CD4-positive, alpha-beta T cell treated with Interleukin-6 for 4 hours (primary cell): ENCODE measurements around the gene SON.
"Not testable (repeated sequence)": the region's sequence is repeated elsewhere in the genome, so short reads cannot be mapped to it uniquely, and the experiment has no call there.

Experiments used
- DNase-seq: peaks from one replicate; pipeline ENCODE4 v3.0.0-alpha.2; 2020; ENCODE audit warnings: mixed read lengths

The SON gene

GRCh38 chr21:33542640-33543504 lies at the start of gene SON:
TSS of gene SON (plus strand) at chr21:33543038. CDS start at chr21:33543093, 55 bp downstream.
- peak; percentile 97 for DNase-seq

DNA sequence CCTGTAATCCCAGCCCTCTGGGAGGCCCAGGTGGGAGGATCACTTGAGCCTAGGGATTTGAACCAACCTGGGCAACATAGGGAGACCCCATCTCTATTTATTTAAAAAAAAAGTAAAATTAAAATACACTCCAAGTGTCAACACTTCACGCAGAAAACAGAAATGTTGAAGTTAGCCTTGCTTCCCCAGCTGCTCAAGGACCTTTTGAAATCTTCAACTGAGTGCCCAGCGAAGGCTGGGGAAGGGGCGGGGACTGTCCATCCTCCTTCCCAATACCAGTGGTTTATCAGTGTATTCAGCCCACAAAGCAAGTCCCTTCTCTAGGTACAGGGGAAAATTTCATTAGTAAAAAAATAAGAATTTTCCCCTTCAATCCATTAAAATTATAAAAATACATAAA lies 49.1 kb upstream of the SON start:
- DNase-seq, result no peak

DNA sequence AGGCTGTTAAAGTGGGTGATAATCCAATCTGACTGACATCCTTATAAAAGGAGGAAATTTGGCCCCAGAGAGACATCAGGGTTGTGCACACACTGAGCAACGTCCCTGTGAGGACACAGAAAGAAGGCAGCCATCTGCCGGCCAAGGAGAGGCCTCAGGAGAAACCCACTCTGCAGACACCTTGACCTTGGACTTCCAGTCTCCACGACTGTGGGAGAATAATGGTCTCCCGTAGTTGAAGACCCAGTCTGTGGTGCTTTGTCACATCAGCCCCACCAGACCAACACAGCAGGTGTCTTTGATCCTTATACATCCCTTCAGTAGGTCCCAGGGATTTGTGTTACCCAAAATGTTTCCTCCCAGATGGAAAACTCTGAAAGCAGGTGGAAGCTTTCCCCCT lies 47.1 kb upstream of the SON start:
- no peak for DNase-seq

GRCh38 chr21:33496345-33496744 lies 46.5 kb upstream of the SON start:
- no peak for DNase-seq

DNA sequence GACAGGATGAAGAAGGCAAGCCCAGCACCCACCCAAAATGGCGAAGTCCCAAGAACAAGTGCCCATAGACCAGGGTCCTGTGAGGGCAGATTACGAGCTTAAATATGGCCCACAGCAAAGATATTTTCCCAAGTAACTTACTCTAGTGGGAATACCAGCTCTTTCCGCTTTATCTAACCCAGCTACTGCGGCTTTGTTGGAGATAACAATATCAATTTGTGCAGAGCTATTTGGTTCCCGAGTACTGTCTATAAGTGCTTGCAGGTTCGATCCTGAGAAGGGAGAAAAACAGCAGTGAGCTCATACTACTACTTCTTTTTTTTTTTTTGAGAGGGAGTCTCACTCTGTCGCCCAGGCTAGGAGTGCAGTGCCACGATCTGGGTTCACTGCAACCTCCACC lies 37.0 kb upstream of the SON start:
- DNase-seq, result no peak

DNA sequence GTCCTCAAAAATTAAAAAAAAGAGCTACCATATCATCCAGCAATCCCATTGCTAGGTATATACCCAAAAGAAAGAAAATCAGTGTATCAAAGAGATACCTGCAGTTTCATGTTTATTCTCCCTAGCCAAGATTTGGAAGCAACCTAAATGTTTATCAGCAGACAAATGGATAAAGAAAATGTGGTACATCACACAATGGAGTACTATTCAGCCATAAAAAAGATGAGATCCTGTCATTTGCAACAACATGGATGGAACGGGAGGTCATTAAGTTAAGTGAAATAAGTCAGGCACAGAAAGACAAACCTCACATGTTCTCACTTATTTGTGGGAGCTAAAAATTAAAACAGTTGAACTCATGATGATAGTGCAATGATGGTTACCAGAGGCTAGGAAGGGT lies 35.8 kb upstream of the SON start:
- DNase-seq, result not testable (repeated sequence)

DNA sequence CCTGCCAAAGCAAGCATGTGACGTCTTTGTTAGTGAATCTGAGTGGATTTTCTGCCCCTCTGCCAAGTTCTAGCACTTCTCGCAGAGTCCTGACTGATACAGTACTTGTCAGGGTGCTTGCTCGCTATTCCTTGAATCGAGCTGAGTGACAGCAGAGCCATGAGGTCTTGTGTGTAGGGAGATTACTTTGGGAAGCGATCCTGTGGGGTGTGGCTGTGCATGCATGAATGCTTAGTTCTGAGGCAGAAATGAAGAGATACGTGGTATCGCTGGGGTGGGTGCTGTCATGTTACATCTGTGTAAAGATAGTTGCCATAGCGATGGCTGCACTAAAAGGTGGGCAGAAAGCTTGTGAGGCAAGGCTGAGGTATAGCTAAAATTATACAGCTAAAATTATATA lies 32.0 kb upstream of the SON start:
- DNase-seq, result no peak

DNA sequence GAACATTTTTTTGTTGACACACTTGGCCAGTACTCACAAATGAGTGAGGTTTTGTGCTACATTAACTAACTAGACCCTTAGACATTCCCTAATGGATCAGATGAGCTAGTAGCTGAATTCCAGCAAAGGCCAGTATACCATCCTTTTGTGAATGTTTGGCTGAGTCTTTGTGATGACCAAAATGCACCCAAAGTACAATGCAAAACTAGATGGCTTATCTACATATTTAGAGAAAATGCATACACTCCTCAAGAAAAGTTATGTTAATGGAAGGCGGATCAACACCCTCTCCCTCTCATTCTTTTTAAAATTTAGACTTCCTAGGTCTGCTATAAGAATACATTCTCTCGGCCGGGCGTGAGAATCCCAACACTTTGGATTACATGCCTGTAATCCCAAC lies 31.2 kb upstream of the SON start:
- DNase-seq, result no peak

GRCh38 chr21:33512481-33512880 lies 30.4 kb upstream of the SON start:
- no peak for DNase-seq

DNA sequence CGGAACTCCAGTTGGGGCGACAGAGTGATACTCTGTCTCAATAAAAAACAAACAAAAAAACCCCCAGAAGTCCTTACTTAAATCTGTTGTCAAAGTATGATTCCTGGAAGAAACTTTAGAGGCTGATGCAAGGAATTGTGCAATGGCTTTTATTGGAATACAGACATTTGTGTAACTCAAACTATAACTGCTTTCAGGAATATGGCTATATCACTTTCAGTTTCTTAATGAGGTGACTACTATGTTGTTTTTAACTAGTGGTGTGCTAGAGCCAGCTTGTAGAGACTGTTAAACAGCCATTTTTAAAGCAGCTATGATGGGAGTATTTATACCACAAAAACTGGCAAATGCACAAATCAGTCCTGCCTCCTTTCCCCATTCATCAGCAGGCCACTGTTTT lies 28.6 kb upstream of the SON start:
- no peak for DNase-seq

- DNase-seq, result no peak
Measured at GRCh38 chr21:33518899-33519298, 23.9 kb upstream of the SON start.

DNA sequence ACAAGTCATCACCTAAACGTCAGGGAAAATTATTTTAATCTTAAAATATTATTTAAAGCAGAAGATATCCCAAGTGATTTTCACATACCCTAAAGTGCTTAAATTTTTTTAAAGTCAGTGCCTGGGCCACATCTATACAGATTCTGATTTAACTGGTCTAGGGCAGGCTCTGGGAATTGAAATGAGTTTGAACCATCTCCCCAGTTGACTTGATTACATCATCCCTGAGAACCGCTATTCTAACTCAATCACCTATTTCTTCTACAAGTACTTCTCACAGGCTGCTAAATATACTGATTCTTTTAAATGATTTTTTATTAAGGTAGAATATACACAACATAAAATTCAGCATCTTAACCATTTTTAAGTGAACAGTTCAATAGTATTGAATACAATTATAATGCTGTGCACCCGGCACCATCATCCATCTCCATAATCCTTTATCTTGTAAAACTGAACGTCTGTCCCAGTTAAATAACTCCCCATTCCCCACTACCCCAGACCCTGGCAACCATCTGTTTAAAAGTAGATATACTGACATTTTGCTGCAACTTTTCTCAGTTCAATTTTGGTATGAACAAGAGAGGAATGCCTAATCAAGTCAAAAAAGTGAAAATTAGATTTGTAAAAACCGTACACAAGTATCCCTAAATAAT lies 20.4 kb upstream of the SON start:
- no peak for DNase-seq

DNA sequence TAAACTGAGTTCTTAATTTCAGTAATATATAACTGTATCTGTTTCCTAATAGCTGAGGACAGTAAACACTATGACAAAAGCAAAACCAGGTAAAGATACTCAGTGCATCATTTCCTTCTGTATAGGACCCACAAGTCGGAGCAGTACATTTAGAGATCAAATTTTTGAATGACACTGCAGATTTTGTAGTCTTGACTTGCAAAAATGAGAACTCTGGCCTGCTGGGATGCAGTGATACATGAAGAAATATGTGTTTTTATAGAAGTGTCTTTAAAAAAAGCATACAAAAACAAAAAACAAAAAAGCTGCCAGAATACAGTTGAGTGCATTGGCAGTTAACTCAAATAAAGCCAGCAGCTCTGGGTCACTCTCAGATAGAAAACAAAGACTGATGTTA lies 19.9 kb upstream of the SON start:
- DNase-seq, result no peak

GRCh38 chr21:33531007-33531406 lies 11.8 kb upstream of the SON start:
- no peak for DNase-seq

GRCh38 chr21:33537212-33537611 lies 5.6 kb upstream of the SON start:
- DNase-seq, result no peak

GRCh38 chr21:33539616-33540015 lies 3.2 kb upstream of the SON start:
- DNase-seq, result no peak

DNA sequence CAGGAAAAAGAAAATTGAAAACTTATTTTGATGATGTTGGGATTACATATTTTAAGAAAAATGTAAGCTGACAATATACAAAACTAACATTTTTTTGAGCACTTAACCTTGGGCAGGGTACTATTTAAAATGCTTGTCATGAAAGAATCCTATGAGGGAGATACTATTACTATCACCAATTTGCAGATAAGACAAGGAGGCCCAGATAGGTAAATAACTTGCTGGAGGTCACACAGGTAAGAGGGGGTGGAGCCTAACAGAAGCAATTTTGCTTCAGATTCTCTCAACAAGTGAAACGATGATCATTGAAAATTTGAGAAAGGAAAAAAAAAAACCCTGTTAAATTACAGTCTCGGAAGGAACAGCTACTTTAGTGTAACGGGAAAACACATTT lies 2.1 kb upstream of the SON start:
- no peak for DNase-seq

DNA sequence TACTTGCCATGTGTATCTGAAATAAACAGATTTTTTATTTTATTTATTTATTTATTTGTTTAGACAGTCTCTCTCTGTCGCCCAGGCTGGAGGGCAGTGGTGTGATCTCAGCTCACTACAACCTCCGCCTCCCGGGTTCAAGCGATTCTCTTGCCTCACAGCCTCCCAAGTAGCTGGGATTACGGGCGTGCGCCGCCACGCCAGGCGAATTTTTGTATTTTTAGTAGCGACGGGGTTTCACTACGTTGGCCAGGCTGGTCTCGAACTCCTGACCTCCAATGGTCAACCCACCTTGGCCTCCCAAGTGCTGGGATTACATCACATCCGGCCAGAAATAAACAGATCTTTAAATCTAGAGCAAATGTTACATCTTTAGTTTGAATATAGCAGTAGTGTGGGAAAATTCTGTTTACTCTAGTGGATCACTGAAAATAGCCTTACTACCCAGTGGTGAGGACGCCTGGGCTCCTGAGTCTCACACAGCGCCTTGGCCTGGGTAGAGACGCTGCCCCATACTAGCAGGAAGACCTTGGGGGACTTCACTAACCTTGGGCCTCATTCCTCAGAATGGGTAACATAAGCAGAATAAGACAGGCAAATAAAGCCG lies 1.6 kb upstream of the SON start:
- no peak for DNase-seq

DNA sequence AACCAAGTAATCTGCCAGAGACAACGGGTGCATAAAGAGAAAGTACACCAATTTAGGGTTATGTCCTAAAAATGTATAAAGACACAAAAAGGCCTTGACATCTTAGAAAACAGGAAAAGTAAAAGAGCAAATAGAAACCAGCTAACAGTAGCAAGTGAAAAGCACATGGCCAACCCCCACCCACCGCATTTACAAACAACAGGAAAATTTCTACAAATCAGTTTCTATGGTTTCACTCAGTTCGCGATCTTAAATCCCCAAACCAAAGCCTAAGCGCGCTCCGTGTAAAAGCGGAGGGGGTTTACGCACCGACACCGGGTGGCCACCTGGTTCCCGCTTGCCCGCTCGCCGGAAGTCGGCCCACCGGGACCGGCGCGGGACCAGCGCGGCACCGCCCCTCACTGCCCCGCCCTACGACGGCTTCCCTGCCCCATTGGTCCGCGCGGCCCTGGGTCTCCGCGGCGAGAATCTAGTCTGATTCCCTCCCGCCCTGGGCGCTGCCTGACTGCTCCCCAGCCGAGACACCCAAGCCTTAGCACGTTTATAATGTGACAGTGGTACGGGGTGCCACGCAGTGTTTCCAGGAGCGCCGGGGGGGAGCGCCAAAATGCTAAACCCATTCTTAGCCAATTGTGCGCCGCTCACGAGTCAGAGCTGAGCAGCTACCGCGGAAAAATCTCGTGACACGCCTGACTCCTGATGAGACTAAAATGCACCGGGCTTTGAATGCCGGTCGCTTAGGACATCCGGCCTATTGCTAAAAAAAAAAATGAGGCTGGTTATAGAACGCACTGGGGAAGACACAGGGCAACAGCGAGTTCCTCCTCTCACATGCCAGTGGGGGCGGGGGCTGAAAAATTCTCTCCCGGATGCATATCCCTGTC lies 840 bp upstream of the SON start, which contains the start of gene GART:
TSS of gene GART (minus strand) at position 362 of the 884 bp plus-strand sequence. CDS start 2,802 bp downstream, outside the sequence.
- DNase-seq, result peak; percentile 81

GRCh38 chr21:33543505-33544129 lies 779 bp downstream of the SON start:
- DNase-seq, result no peak

- no peak for DNase-seq
Measured at GRCh38 chr21:33544451-33545195, 1.8 kb downstream of the SON start.

DNA sequence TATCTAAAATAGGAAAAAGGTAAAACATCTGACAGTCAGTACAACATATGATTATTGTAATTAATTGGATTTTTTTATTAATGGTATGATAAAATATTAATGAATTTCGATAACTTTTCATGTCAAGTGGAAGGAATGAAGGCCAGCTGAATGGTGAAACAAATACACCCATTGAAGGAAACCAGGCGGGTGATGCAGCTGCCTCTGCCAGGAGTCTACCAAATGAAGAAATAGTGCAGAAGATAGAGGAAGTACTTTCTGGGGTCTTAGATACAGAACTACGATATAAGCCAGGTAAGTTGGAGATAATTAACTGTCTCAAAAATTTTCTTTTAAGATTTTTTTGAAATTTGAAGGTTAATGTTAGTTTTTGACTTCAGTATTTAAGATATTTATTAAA lies 3.2 kb downstream of the SON start:
- DNase-seq, result no peak
